Spleen (tissue), 11 donors: ENCODE results near the gene SHISA4. TPM values are rescaled to one million over a fixed set of nuclear protein-coding genes. Genes with fewer than 3 reads are reported as not detected.
A peak's percentile ranks its signal among the peaks of the same experiment; 100 is the strongest.

ENCODE experiments used
- DNase-seq: peaks from one replicate; pipeline ENCODE4 v3.0.0-alpha.2; 2020
- H3K27ac ChIP-seq, 8 donors: fragments of 200-600 bp; sonication (generic) in 7 of 8; 1 replicate in 4 of 8; 2 replicates in 4 of 8; pipeline versions ENCODE4 v1.5.0 to v1.8.0; 2016 to 2021; ENCODE audit warnings: inconsistent platforms in 4 of 8, mild to moderate bottlenecking in 4 of 8, moderate library complexity in 1 of 8
- H3K27me3 ChIP-seq, 7 donors: fragments of 200-600 bp; sonication (generic) in 6 of 7; replicated peaks in 1 of 7; 1 replicate in 4 of 7; 2 replicates in 3 of 7; pipeline versions ENCODE4 v1.5.0 to v1.8.0; 2016 to 2021; ENCODE audit warnings: inconsistent platforms in 3 of 7, mild to moderate bottlenecking in 1 of 7
- H3K36me3 ChIP-seq, 6 donors: fragments of 200-600 bp; sonication (generic) in 5 of 6; 1 replicate in 4 of 6; 2 replicates in 2 of 6; pipeline versions ENCODE4 v1.5.0 to v1.8.0; 2016 to 2021; ENCODE audit warnings: inconsistent platforms in 2 of 6
- H3K4me1 ChIP-seq, 6 donors: fragments of 200-600 bp; sonication (generic) in 5 of 6; 1 replicate in 3 of 6; 2 replicates in 3 of 6; pipeline versions ENCODE4 v1.5.0 to v1.8.0; 2016 to 2021; ENCODE audit warnings: inconsistent platforms in 3 of 6
- H3K4me3 ChIP-seq, 8 donors: fragments of 200-600 bp; sonication (generic) in 7 of 8; 1 replicate in 4 of 8; 2 replicates in 4 of 8; pipeline versions ENCODE4 v1.5.0 to v1.8.0; 2016 to 2021; ENCODE audit warnings: inconsistent platforms in 4 of 8, mild to moderate bottlenecking in 4 of 8, moderate library complexity in 2 of 8
- H3K9me3 ChIP-seq, 8 donors: fragments of 200-600 bp; sonication (generic) in 7 of 8; 1 replicate in 4 of 8; 2 replicates in 4 of 8; pipeline versions ENCODE4 v1.5.0 to v1.8.0; 2016 to 2021; ENCODE audit warnings: inconsistent platforms in 4 of 8
- CTCF ChIP-seq, 11 experiments: fragments of 200-600 bp in 7 of 11; fragments of 450-650 bp in 4 of 11; sonication (generic) in 4 of 11; IDR thresholded peaks in 8 of 11; conservative IDR thresholded peaks in 3 of 11; 1 replicate in 7 of 11; 2 replicates in 4 of 11; pipeline versions ENCODE4 v1.4.0 to v1.8.0; 2016 to 2021; ENCODE audit warnings: antibody characterized with exemption in 11 of 11, inconsistent platforms in 4 of 11, mild to moderate bottlenecking in 1 of 11
- POLR2A ChIP-seq, 3 donors: fragments of 450-650 bp; IDR thresholded peaks; one replicate each; pipeline ENCODE4 v1.5.1; 2017; ENCODE audit warnings: antibody characterized with exemption in 3 of 3, mild to moderate bottlenecking in 1 of 3
- POLR2AphosphoS5 ChIP-seq, 3 donors: sonication (generic); formaldehyde crosslinking; IDR thresholded peaks; one replicate each; pipeline ENCODE4 v1.5.1; 2017; ENCODE audit warnings: antibody characterized with exemption in 3 of 3
- WGBS, 5 donors: extraction: QIAGEN DNeasy Blood & Tissue Kit in 3 of 5; methylation state at CpG; one replicate each; pipeline versions ENCODE4 v1.1.5 to v1.1.7; 2013 to 2018; 5-methylcytosine and 5-hydroxymethylcytosine counted together
- intact Hi-C: fragments of 100-400 bp; cut with DNase I; formaldehyde crosslinking; loops from one replicate; pipeline ENCODE4 v1.15.0; 2023; ENCODE audit warnings: low total_unique reads
- polyA plus RNA-seq, 3 donors: library from polyadenylated mRNA; stranded (reverse); fragments of 200-250 nt; gene quantifications; one replicate each; pipeline ENCODE4 v1.2.1, GENCODE V29; 2013
- total RNA-seq, 7 donors: library from RNA; depleted of rRNA in 3 of 7; stranded (reverse); fragments of >200 nt in 3 of 7; fragmentation: NEBNext Ultra II Directional in 4 of 7; extraction: Animal tissue kit (Norgen Biotek cat#: 25700) in 4 of 7; gene quantifications; one replicate each; pipeline versions ENCODE4 v1.1.0 to v1.2.1, GENCODE V29; 2016 to 2021
- donor health status: healthy with polysubstance abuse.
- donor health status: DM: no; HTN: no; CAD: no; lungs with moderate emphysema.
- donor health status: DM: no; HTN: no; CAD: no.
- donor health status: Bipolar disorder and iron deficiency.
- donor health status: healthy.
- donor health status: DM: no; HTN: no; CAD: no.
- donor health status: DM: yes; HTN: yes; CAD: no.

The SHISA4 gene
- total and polyA plus RNA-seq, 10 donors, result 3.2 to 13.3 (median 6.2) TPM

GRCh38 chr1:201891451-201892045, 2.9 kb downstream of the SHISA4 start:
- TF ChIP-seq POLR2A (IDR thresholded peaks at IDR 0.05), result no peak
- intact Hi-C loops, result no loop called here
- WGBS, 5 donors, result 83 to 93% (median 87%) methylated on average over 5 of the region's 5 CpGs
- Histone ChIP-seq H3K27me3 (peaks cover 0 to 56% (median 18%) of the 10 kb centered on the region in 7 donors), H3K36me3 (no peaks in the 10 kb centered on the region), H3K27ac (no peak overlapping the region), H3K4me1 (peaks cover 5 to 37% (median 22%) of the 10 kb centered on the region in 6 donors), H3K4me3 (no peak overlapping the region), H3K9me3 (no peaks in the 10 kb centered on the region)
- DNase-seq, result peak; percentile 61

- 82 to 94% (median 87%) methylated on average over 5 to 6 of the region's 6 CpGs for WGBS, 5 donors
- Histone ChIP-seq H3K27ac (no peak overlapping the region), H3K4me3 (no peak overlapping the region), H3K27me3 (peaks cover 0 to 49% (median 18%) of the 10 kb centered on the region in 7 donors), H3K36me3 (no peaks in the 10 kb centered on the region), H3K4me1 (peaks cover 5 to 37% (median 22%) of the 10 kb centered on the region in 6 donors), H3K9me3 (no peaks in the 10 kb centered on the region)
- intact Hi-C loops, result no loop called here
- peak; percentile 35 for DNase-seq
- TF ChIP-seq POLR2AphosphoS5 (IDR thresholded peaks at IDR 0.05) (no peak), CTCF (IDR thresholded peaks at IDR 0.05 in 8 of 11, conservative IDR thresholded peaks at IDR 0.05 in 3 of 11) (no peak), POLR2A (IDR thresholded peaks at IDR 0.05) (no peak)
These were observed 3.5 kb downstream of the SHISA4 start for GRCh38 chr1:201892211-201892610.

- peaks cover 0 to 37% (median 11%) of the 10 kb centered on the region in 7 donors for H3K27me3 ChIP-seq
- H3K9me3 ChIP-seq, result no peaks in the 10 kb centered on the region
- intact Hi-C loops, result no loop called here
- H3K4me1 ChIP-seq, result peaks cover 5 to 27% (median 16%) of the 10 kb centered on the region in 6 donors
- no peak for TF ChIP-seq POLR2A (IDR thresholded peaks at IDR 0.05)
- no peak for TF ChIP-seq POLR2AphosphoS5 (IDR thresholded peaks at IDR 0.05)
- no peak for TF ChIP-seq CTCF (IDR thresholded peaks at IDR 0.05 in 8 of 11, conservative IDR thresholded peaks at IDR 0.05 in 3 of 11)
- DNase-seq, result no peak
- no peak overlapping the region for H3K4me3 ChIP-seq
- no peak overlapping the region for H3K27ac ChIP-seq
- WGBS, 5 donors, result 40 to 79% (median 66%) methylated on average over 3 of the region's 3 CpGs
- H3K36me3 ChIP-seq, result peaks cover 0 to 7% (median 0%) of the 10 kb centered on the region in 6 donors
These were observed 4.7 kb downstream of the SHISA4 start for GRCh38 chr1:201893431-201893830.

- peaks cover 0 to 10% (median 0%) of the 10 kb centered on the region in 6 donors for H3K36me3 ChIP-seq
- H3K4me3 ChIP-seq, result no peak overlapping the region
- no peak overlapping the region for H3K27ac ChIP-seq
- DNase-seq, result no peak
- intact Hi-C loops, result no loop called here
- H3K4me1 ChIP-seq, result peaks cover under 1 to 16% (median 7%) of the 10 kb centered on the region in 6 donors
- peaks cover 0 to 26% (median under 1%) of the 10 kb centered on the region in 7 donors for H3K27me3 ChIP-seq
- TF ChIP-seq CTCF (IDR thresholded peaks at IDR 0.05 in 8 of 11, conservative IDR thresholded peaks at IDR 0.05 in 3 of 11) (no peak), POLR2AphosphoS5 (IDR thresholded peaks at IDR 0.05) (no peak), POLR2A (IDR thresholded peaks at IDR 0.05) (no peak)
- 83 to 95% (median 87%) methylated on average over 5 of the region's 5 CpGs for WGBS, 5 donors
- no peaks in the 10 kb centered on the region for H3K9me3 ChIP-seq
These were observed 5.8 kb downstream of the SHISA4 start for GRCh38 chr1:201894343-201895119.
